HCT116 (cell line): ENCODE results near the gene HAPLN3. TPM values are rescaled to one million over a fixed set of nuclear protein-coding genes. Genes with fewer than 3 reads are reported as not detected.

ENCODE experiments used
- ATAC-seq: fragments of 200-7000 bp; cut with Tn5 transposase; 2 replicates; pipeline ENCODE4 v1.9.1; 2020; ENCODE audit warnings: mild to moderate bottlenecking, moderate library complexity
- BruUV-seq: library from RNA; stranded (reverse); fragments of 400-500 nt; replicated peaks from 2 replicates; lab custom pipeline; 2021; lab: Mats Ljungman, UMichigan
- CTCF ChIA-PET: fragments of 300-600 bp; sonication (Branson Sonifier 250); formaldehyde crosslinking; loops from one replicate; lab custom pipeline; 2021; ENCODE audit warnings: antibody characterized with exemption; lab: Charles Lee
- POLR2A ChIA-PET: fragments of 300-600, 350-600 bp; sonication (Branson Sonifier 250); formaldehyde crosslinking; loops from one replicate; lab custom pipeline; 2021; ENCODE audit warnings: antibody characterized with exemption; lab: Charles Lee
- RAD21 ChIA-PET, 2 experiments: fragments of 300-600 bp; sonication (Branson Sonifier 250); formaldehyde crosslinking; loops; one replicate each; lab custom pipeline; 2023; ENCODE audit warnings: low total read pairs in 2 of 2; ENCODE audit not compliant: uncharacterized antibody in 2 of 2, unreplicated experiment in 2 of 2, low non-redundant PET in 1 of 2; lab: Charles Lee
- DNase-seq: peaks from one replicate; pipeline ENCODE4 v3.0.0-alpha.2; 2010; ENCODE audit warnings: low read depth, low spot score
- H2AFZ ChIP-seq: fragments of 200-600 bp; shearing (Covaris generic), sonication (generic); 2 replicates; pipeline ENCODE4 v1.6.1; 2017; ENCODE audit warnings: low read depth, mixed run types, mixed read lengths, antibody characterized with exemption, low read length; ENCODE audit not compliant: poor library complexity, severe bottlenecking
- H3K27ac ChIP-seq: 2 replicates; pipeline ENCODE4 v1.5.1; 2012; ENCODE audit warnings: low read depth, low read length
- H3K27me3 ChIP-seq: fragments of 200-600 bp; sonication (generic); 2 replicates; pipeline ENCODE4 v1.6.1; 2016; ENCODE audit warnings: mixed run types, low read length, mixed read lengths; ENCODE audit not compliant: insufficient read depth
- H3K36me3 ChIP-seq, 2 experiments: fragments of 200-500 bp in 1 of 2; fragments of 200-600 bp in 1 of 2; sonication (Bioruptor generic) in 1 of 2; sonication (generic) in 1 of 2; 2 replicates each; pipeline versions ENCODE4 v1.5.1 to v1.6.1; 2014 to 2016; ENCODE audit warnings: low read length in 2 of 2, inconsistent platforms in 1 of 2, mixed read lengths in 1 of 2, mixed run types in 1 of 2; ENCODE audit not compliant: insufficient read depth in 2 of 2, control insufficient read depth in 1 of 2
- H3K4me1 ChIP-seq, 2 experiments: fragments of 200-600 bp in 1 of 2; sonication (generic) in 1 of 2; 2 replicates each; pipeline versions ENCODE4 v1.5.1 to v1.6.1; 2012 to 2017; ENCODE audit warnings: low read length in 2 of 2, inconsistent platforms in 1 of 2, mild to moderate bottlenecking in 1 of 2, mixed read lengths in 1 of 2, mixed run types in 1 of 2, moderate library complexity in 1 of 2; ENCODE audit not compliant: insufficient read depth in 2 of 2, control insufficient read depth in 1 of 2
- H3K4me2 ChIP-seq: fragments of 200-600 bp; sonication (generic); 2 replicates; pipeline ENCODE4 v1.6.1; 2017; ENCODE audit warnings: mixed run types, low read length, mixed read lengths
- H3K4me3 ChIP-seq, 2 experiments: fragments of 200-600 bp in 1 of 2; sonication (generic) in 1 of 2; replicated peaks in 1 of 2; 2 replicates each; pipeline ENCODE4 v1.5.1; 2011 to 2016; ENCODE audit warnings: low read length in 2 of 2, control low read depth in 1 of 2, low read depth in 1 of 2, mild to moderate bottlenecking in 1 of 2, mixed read lengths in 1 of 2, mixed run types in 1 of 2
- H3K79me2 ChIP-seq: fragments of 200-600 bp; sonication (generic); 2 replicates; pipeline ENCODE4 v1.6.1; 2017; ENCODE audit warnings: mild to moderate bottlenecking, mixed run types, low read length, moderate library complexity, mixed read lengths; ENCODE audit not compliant: insufficient read depth
- H3K9ac ChIP-seq: fragments of 200-600 bp; sonication (generic); 2 replicates; pipeline ENCODE4 v1.6.1; 2016; ENCODE audit warnings: low read length, mixed read lengths
- H3K9me2 ChIP-seq: fragments of 200-600 bp; sonication (generic), shearing (Covaris generic); 2 replicates; pipeline ENCODE4 v1.6.1; 2017; ENCODE audit warnings: mixed run types, mild to moderate bottlenecking, moderate library complexity; ENCODE audit not compliant: insufficient read depth
- H3K9me3 ChIP-seq, 2 experiments: fragments of 200-500 bp in 1 of 2; fragments of 200-600 bp in 1 of 2; sonication (Bioruptor generic) in 1 of 2; sonication (generic) in 1 of 2; 2 replicates each; pipeline ENCODE4 v1.6.1; 2014 to 2017; ENCODE audit warnings: low read length in 2 of 2, mixed read lengths in 2 of 2, inconsistent platforms in 1 of 2, low read depth in 1 of 2, mild to moderate bottlenecking in 1 of 2, mixed run types in 1 of 2, moderate library complexity in 1 of 2; ENCODE audit not compliant: control insufficient read depth in 1 of 2, insufficient read depth in 1 of 2
- H4K20me1 ChIP-seq: fragments of 200-600 bp; sonication (generic), shearing (Covaris generic); 2 replicates; pipeline ENCODE4 v1.6.1; 2017; ENCODE audit warnings: mixed run types, mild to moderate bottlenecking, moderate library complexity; ENCODE audit not compliant: insufficient read depth
- ELF1 ChIP-seq: IDR thresholded peaks from 2 replicates; pipeline ENCODE4 v1.6.1; 2012; ENCODE audit warnings: low read depth, borderline replicate concordance
- EZH2phosphoT487 ChIP-seq: fragments of 200-600 bp; IDR thresholded peaks from 2 replicates; pipeline ENCODE4 v1.6.1; 2018; ENCODE audit warnings: antibody characterized with exemption, borderline replicate concordance
- POLR2A ChIP-seq: IDR thresholded peaks from 2 replicates; pipeline ENCODE4 v1.7.0; 2011; ENCODE audit warnings: borderline replicate concordance; ENCODE audit not compliant: insufficient read depth, insufficient read length; ENCODE audit errors: extremely low read depth
- POLR2AphosphoS5 ChIP-seq: IDR thresholded peaks from 2 replicates; pipeline ENCODE4 v1.6.1; 2011; ENCODE audit warnings: mild to moderate bottlenecking, low read depth, low read length, moderate library complexity
- SP1 ChIP-seq: IDR thresholded peaks from 2 replicates; pipeline ENCODE4 v1.6.1; 2012; ENCODE audit warnings: low read depth
- SRF ChIP-seq: IDR thresholded peaks from 2 replicates; pipeline ENCODE4 v1.6.1; 2012; ENCODE audit warnings: low read depth
- intact Hi-C: fragments of 100-400 bp; cut with micrococcal nuclease; formaldehyde crosslinking; loops from 2 replicates; pipeline ENCODE4 v1.10.0; 2022
- total RNA-seq: library from RNA; stranded (reverse); gene quantifications from one replicate; pipeline ENCODE4 v1.2.1, GENCODE V29; 2021; ENCODE audit not compliant: unreplicated experiment
- TF ChIP-seq, protein P1 (sequence below): IDR thresholded peaks from 2 replicates; pipeline ENCODE4 v1.6.1; 2012; ENCODE audit warnings: low read depth
- TF ChIP-seq, protein P2 (sequence below): IDR thresholded peaks from 2 replicates; pipeline ENCODE4 v1.6.1; 2011; ENCODE audit warnings: mild to moderate bottlenecking, low read length, moderate library complexity; ENCODE audit not compliant: insufficient replicate concordance; ENCODE audit errors: extremely low read depth

Gene HAPLN3
- total RNA-seq, 1 experiment from 2014 or later = 10.9 TPM

DNA sequence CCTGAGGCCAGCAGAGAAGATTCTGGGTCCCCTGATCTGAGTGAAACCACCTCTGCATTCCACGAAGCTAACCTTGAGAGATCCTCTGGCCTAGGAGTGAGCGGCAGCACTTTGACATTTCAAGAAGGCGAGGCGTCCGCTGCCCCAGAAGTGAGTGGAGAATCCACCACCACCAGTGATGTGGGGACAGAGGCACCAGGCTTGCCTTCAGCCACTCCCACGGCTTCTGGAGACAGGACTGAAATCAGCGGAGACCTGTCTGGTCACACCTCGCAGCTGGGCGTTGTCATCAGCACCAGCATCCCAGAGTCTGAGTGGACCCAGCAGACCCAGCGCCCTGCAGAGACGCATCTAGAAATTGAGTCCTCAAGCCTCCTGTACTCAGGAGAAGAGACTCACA lies 36.4 kb downstream of the HAPLN3 start:
- ChIA-PET POLR2A (no interaction called here), CTCF (no interaction called here), RAD21 (no interaction called here)
- H3K79me2 ChIP-seq = no peaks in the 10 kb centered on the region
- no peak for TF ChIP-seq EZH2phosphoT487
- TF ChIP-seq POLR2A = no peak
- no peak for TF ChIP-seq SRF
- no peak for TF ChIP-seq SP1
- TF ChIP-seq, protein P1, sequence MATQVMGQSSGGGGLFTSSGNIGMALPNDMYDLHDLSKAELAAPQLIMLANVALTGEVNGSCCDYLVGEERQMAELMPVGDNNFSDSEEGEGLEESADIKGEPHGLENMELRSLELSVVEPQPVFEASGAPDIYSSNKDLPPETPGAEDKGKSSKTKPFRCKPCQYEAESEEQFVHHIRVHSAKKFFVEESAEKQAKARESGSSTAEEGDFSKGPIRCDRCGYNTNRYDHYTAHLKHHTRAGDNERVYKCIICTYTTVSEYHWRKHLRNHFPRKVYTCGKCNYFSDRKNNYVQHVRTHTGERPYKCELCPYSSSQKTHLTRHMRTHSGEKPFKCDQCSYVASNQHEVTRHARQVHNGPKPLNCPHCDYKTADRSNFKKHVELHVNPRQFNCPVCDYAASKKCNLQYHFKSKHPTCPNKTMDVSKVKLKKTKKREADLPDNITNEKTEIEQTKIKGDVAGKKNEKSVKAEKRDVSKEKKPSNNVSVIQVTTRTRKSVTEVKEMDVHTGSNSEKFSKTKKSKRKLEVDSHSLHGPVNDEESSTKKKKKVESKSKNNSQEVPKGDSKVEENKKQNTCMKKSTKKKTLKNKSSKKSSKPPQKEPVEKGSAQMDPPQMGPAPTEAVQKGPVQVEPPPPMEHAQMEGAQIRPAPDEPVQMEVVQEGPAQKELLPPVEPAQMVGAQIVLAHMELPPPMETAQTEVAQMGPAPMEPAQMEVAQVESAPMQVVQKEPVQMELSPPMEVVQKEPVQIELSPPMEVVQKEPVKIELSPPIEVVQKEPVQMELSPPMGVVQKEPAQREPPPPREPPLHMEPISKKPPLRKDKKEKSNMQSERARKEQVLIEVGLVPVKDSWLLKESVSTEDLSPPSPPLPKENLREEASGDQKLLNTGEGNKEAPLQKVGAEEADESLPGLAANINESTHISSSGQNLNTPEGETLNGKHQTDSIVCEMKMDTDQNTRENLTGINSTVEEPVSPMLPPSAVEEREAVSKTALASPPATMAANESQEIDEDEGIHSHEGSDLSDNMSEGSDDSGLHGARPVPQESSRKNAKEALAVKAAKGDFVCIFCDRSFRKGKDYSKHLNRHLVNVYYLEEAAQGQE = no peak
- TF ChIP-seq ELF1 = no peak
- TF ChIP-seq, protein P2, sequence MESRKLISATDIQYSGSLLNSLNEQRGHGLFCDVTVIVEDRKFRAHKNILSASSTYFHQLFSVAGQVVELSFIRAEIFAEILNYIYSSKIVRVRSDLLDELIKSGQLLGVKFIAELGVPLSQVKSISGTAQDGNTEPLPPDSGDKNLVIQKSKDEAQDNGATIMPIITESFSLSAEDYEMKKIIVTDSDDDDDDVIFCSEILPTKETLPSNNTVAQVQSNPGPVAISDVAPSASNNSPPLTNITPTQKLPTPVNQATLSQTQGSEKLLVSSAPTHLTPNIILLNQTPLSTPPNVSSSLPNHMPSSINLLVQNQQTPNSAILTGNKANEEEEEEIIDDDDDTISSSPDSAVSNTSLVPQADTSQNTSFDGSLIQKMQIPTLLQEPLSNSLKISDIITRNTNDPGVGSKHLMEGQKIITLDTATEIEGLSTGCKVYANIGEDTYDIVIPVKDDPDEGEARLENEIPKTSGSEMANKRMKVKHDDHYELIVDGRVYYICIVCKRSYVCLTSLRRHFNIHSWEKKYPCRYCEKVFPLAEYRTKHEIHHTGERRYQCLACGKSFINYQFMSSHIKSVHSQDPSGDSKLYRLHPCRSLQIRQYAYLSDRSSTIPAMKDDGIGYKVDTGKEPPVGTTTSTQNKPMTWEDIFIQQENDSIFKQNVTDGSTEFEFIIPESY = no peak
- TF ChIP-seq POLR2AphosphoS5 = no peak
- no peaks in the 10 kb centered on the region for H3K36me3 ChIP-seq
- no peak overlapping the region for H3K9ac ChIP-seq
- no peaks in the 10 kb centered on the region for H3K4me1 ChIP-seq
- H3K27me3 ChIP-seq = peaks cover 32% of the 10 kb centered on the region
- DNase-seq = no peak
- H3K4me2 ChIP-seq = no peak overlapping the region
- no peak overlapping the region for H3K27ac ChIP-seq
- no peak for ATAC-seq
- H3K9me3 ChIP-seq = no peaks in the 10 kb centered on the region
- BruUV-seq = no TSS peak
- intact Hi-C loops = no loop called here
- no peaks in the 10 kb centered on the region for H3K9me2 ChIP-seq
- no peak overlapping the region for H3K4me3 ChIP-seq
- no peak overlapping the region for H2AFZ ChIP-seq
- no peaks in the 10 kb centered on the region for H4K20me1 ChIP-seq
